GM21717 (cell line): ENCODE measurements around the gene IZUMO1.
A peak's percentile ranks its signal among the peaks of the same experiment; 100 is the strongest.
"Not testable (repeated sequence)": the region's sequence is repeated elsewhere in the genome, so short reads cannot be mapped to it uniquely, and the experiment has no call there.

Experiments used
- ATAC-seq: cut with Tn5 transposase; IDR thresholded peaks from one replicate; pipeline ENCODE4 v1.9.1; 2021; ENCODE audit warnings: mild to moderate bottlenecking, moderate library complexity; ENCODE audit not compliant: unreplicated experiment

IZUMO1 gene

GRCh38 chr19:48738557-48739403 is 7.9 kb downstream of the IZUMO1 start:
- peak; percentile 55 for ATAC-seq

- ATAC-seq, result no peak
Observed at GRCh38 chr19:48737360-48737998, 9.2 kb downstream of the IZUMO1 start.

- ATAC-seq, result no peak
Observed at GRCh38 chr19:48735031-48735615, 11.6 kb downstream of the IZUMO1 start.

GRCh38 chr19:48734625-48735024 is 12.1 kb downstream of the IZUMO1 start:
- ATAC-seq, result no peak

- no peak for ATAC-seq
Observed at GRCh38 chr19:48731452-48731851, 15.3 kb downstream of the IZUMO1 start.

- no peak for ATAC-seq
Observed at GRCh38 chr19:48728911-48729664, 17.6 kb downstream of the IZUMO1 start.

GRCh38 chr19:48726556-48726955 is 20.2 kb downstream of the IZUMO1 start:
- ATAC-seq, result no peak

GRCh38 chr19:48724796-48725753 is 21.6 kb downstream of the IZUMO1 start:
- ATAC-seq, result no peak

- ATAC-seq, result no peak
Observed at GRCh38 chr19:48722196-48722708, 24.5 kb downstream of the IZUMO1 start.

GRCh38 chr19:48720613-48721296 is 26.0 kb downstream of the IZUMO1 start:
- peak; percentile 51 for ATAC-seq

- peak; percentile 6 for ATAC-seq
Observed at GRCh38 chr19:48720251-48720612, 26.5 kb downstream of the IZUMO1 start.

GRCh38 chr19:48719263-48720171 is 27.2 kb downstream of the IZUMO1 start, which contains the start of gene MAMSTR:
MAMSTR (minus strand) TSS chr19:48719725; CDS start chr19:48719031, 694 bp downstream.
- no peak for ATAC-seq

GRCh38 chr19:48718711-48719231 is 27.9 kb downstream of the IZUMO1 start:
- ATAC-seq, result no peak

GRCh38 chr19:48718106-48718505 is 28.6 kb downstream of the IZUMO1 start:
- not testable (repeated sequence) for ATAC-seq

- no peak for ATAC-seq
Observed at GRCh38 chr19:48716562-48717291, 30.0 kb downstream of the IZUMO1 start.

- no peak for ATAC-seq
Observed at GRCh38 chr19:48715681-48716171, 31.0 kb downstream of the IZUMO1 start.
